Adrenal gland (tissue), 5 donors: Measurements from ENCODE around the gene TSFM.

Source experiments
- CTCF ChIP-seq, 6 experiments: fragments of 450-650 bp in 4 of 6; fragments of 200-600 bp in 2 of 6; sonication (generic) in 1 of 6; IDR thresholded peaks; 1 replicate in 5 of 6; 2 replicates in 1 of 6; pipeline versions ENCODE4 v1.5.1 to v1.8.0; 2016 to 2021; ENCODE audit warnings: antibody characterized with exemption in 6 of 6, mild to moderate bottlenecking in 2 of 6, moderate library complexity in 1 of 6
- POLR2A ChIP-seq, 2 donors: fragments of 450-650 bp; IDR thresholded peaks; one replicate each; pipeline ENCODE4 v1.6.1; 2017; ENCODE audit warnings: antibody characterized with exemption in 2 of 2, mild to moderate bottlenecking in 2 of 2, moderate library complexity in 1 of 2
- donor health status: DM: no; HTN: no; CAD: no.

- TF ChIP-seq CTCF (IDR thresholded peaks at IDR 0.05) (no peak), POLR2A (IDR thresholded peaks at IDR 0.05) (no peak)
Measured at GRCh38 chr12:57766464-57767304, 15.9 kb upstream of the TSFM start, which contains the start of gene CYP27B1.
